NOMO-1 treated with DMSO at 0.1 percent for 48 hours (cell line): ENCODE results near the gene PNMT.
"Not testable (repeated sequence)": the region's sequence is repeated elsewhere in the genome, so short reads cannot be mapped to it uniquely, and the experiment has no call there.

Experiments
- DNase-seq: peaks from one replicate; lab custom pipeline; 2025; ENCODE audit not compliant: unreplicated experiment; lab: John Stamatoyannopoulos, UW

PNMT gene

GRCh38 chr17:39706921-39707337 lies 38.7 kb downstream of the PNMT start:
- DNase-seq, result no peak

- no peak for DNase-seq
These were observed 41.2 kb downstream of the PNMT start for GRCh38 chr17:39709319-39709997.

- DNase-seq, result no peak
These were observed 42.0 kb downstream of the PNMT start for GRCh38 chr17:39709998-39710964.

- not testable (repeated sequence) for DNase-seq
These were observed 42.8 kb downstream of the PNMT start for GRCh38 chr17:39711071-39711470.

GRCh38 chr17:39711851-39712250 lies 43.6 kb downstream of the PNMT start:
- DNase-seq, result no peak

- DNase-seq, result no peak
These were observed 46.0 kb downstream of the PNMT start for GRCh38 chr17:39714234-39714633.

- no peak for DNase-seq
These were observed 47.3 kb downstream of the PNMT start for GRCh38 chr17:39715375-39716072.

GRCh38 chr17:39716073-39716818 lies 48.0 kb downstream of the PNMT start:
- DNase-seq, result no peak

- DNase-seq, result no peak
These were observed 48.8 kb downstream of the PNMT start for GRCh38 chr17:39716879-39717536.

GRCh38 chr17:39717660-39718059 lies 49.4 kb downstream of the PNMT start:
- no peak for DNase-seq

- no peak for DNase-seq
These were observed 51.5 kb downstream of the PNMT start for GRCh38 chr17:39719563-39720355.
